GM19099 (cell line): ENCODE measurements around the gene ADM5.

ENCODE experiments used
- POLR2A ChIP-seq: IDR thresholded peaks from 3 replicates; pipeline ENCODE4 v1.6.1; 2011; ENCODE audit warnings: low read depth; ENCODE audit not compliant: insufficient read length; ENCODE audit errors: extremely low read depth

ADM5 gene

DNA sequence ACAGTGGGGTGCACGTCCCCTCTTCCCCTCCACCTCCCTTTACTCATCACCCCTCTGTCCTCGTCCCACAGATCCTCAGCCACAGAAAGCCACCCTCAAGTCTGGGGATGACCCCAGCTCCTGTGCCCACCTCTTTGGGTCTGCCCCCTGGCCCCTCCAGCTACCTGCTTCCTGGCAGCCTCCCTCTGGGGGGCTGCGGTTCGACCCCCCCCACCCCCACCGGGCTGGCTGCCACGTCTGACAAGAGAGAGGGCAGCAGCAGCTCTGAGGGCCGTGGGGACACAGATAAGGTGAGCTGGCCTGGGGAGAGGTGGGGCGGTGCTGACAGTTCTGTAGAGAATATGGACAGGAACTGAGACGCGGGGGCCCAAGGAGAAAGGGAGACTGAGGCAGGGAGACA is 34.8 kb upstream of the ADM5 start:
- no peak for TF ChIP-seq POLR2A

- TF ChIP-seq POLR2A = no peak
Measured at GRCh38 chr19:49655570-49656455, 33.6 kb upstream of the ADM5 start.

GRCh38 chr19:49656456-49657109 is 32.8 kb upstream of the ADM5 start:
- TF ChIP-seq POLR2A = no peak

DNA sequence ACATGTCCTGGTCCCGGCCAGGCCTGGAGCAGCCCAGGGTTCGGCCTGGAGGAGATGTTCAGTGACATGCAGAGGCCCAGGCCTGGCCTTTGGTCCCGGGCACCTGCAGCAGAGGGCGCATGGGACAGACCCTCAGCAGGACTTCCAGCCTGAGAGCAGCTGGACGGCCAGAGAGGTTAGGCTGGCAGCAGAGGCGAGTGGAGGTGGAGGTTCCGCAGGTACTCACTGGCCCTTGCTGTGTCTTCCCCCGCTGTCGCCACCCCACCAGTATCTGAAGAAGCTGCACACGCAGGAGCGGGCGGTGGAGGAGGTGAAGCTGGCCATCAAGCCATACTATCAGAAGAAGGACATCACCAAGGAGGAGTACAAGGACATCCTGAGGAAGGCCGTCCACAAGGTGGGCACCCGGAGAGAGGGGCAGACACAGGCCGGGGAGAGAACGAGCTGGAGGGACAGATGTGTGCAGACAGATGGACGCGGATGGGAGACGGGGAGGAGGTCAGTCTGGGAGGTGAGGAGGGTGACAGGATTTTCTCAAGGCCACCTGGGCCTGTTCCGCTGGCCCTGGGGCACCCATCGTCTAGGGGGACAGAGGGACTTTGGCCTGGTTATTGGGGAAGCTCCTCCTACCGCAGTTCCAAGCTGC is 31.8 kb upstream of the ADM5 start:
- no peak for TF ChIP-seq POLR2A

GRCh38 chr19:49658139-49658517 is 31.3 kb upstream of the ADM5 start:
- TF ChIP-seq POLR2A = no peak

GRCh38 chr19:49658566-49659442 is 30.6 kb upstream of the ADM5 start:
- no peak for TF ChIP-seq POLR2A

DNA sequence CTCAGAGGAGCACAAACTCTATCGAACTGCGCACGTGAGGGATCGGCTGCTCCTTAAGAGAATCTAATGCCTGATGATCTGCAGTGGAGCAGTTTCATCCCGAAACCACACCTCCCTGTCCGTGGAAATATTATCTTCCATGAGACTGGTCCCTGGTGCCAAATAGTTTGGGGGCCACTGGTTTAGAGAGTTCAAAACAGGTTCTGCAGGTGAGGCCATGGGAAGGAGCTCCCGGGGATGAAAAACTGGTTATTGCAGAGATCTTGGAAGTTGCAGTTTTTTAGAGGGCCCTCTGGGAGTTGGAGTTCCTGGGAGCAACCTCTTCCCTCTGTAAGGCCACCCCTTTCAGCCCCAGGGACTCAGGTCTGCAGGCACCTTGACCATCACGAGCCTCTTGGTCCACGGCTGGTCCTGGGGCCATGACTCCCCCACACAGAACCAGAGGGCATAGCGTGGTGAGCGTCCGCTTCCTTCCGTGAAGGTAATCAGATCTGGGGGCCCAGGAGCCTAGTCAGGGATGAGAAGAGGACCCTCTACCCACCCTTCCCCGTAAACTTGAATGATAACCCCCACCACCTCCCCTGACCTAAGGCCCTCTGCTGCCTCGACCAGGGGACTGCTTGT is 28.9 kb upstream of the ADM5 start:
- no peak for TF ChIP-seq POLR2A

DNA sequence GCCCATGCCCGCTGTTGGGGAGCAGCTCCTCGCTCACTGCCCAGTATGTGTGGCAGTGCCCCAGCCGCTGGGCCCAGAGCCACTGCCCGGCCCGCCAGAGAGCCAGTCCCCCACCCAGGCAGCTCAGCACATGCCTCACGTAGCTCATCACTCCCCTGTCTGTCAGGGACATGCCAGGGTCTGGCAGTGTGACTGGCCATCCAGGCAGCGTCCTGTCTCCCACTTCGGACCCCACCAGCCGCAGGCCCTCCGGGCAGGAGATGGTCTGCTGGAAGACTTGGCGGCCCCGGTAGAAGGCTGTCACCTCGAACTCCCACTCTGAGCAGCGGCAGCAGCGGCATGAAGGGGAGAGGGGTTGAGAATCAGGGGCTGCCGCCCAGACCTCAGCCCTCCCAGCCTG is 27.4 kb upstream of the ADM5 start:
- TF ChIP-seq POLR2A = no peak

- TF ChIP-seq POLR2A = no peak
Measured at GRCh38 chr19:49663224-49663623, 26.2 kb upstream of the ADM5 start.

GRCh38 chr19:49664171-49665035 is 25.0 kb upstream of the ADM5 start:
- TF ChIP-seq POLR2A = no peak

DNA sequence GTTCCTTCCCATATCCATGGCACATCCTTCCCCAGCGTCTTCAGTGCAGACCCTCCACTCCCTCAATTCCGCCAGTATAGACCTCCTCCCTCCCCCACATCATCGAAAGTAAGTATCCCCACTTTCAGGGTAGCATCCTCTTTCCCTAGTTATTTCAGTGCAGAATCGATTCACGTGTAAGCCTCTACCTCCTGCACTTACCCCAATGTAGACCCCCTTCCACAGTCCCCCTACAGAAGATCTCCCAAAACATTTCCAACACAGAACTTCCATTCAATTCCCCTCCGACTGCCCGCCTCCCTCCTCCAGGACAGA is 24.4 kb upstream of the ADM5 start:
- TF ChIP-seq POLR2A = no peak

DNA sequence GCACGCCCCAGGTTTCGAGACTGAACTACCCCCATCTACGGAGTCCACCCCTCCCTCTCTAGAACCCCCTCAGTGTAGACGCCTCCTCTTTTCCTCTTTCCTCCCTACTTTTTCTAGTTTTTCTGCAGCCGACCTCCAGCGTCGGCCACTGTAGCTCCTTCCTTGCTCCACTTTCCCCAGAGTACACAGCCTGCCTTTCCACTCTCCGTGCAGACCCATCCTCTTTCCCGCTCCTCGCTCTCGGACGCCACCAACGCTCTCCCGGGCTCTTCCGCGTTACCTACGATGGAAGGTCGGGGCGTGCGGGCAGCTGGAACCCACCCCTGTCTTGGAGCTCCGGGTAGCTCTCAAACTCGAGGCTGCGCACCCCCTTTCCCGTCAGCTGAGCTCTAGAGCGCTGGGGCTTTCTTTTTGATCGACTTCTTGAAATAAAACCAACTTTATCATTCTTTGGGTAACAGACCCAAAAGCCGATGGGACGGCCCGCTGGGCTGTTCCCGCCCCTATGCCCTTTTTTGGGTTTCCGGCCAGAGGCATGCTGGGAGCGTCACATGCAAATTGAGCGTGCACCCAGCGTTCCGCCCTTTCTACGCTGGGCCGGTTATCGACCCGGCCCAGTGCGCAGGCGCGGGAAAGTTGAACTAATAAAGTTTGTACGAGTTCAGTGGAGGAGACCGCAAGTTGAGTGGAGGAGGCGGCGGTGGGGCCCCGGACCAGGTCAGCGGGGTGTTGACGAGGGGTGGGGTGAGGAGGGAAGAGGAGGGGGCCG is 23.9 kb upstream of the ADM5 start, which contains the start of the genes BCL2L12 and IRF3:
TSS of gene BCL2L12 (plus strand) at position 583 of the 769 bp plus-strand sequence. CDS start 760 bp downstream, outside the sequence.
TSS of gene IRF3 (minus strand) at position 507 of the 769 bp plus-strand sequence. CDS start 1,019 bp downstream, outside the sequence.
- TF ChIP-seq POLR2A = peak; percentile 62

GRCh38 chr19:49666120-49666444 is 23.3 kb upstream of the ADM5 start:
- TF ChIP-seq POLR2A = no peak
